ENCODE measurements around the gene ELL2. TPM values are rescaled to one million over a fixed set of nuclear protein-coding genes. Genes with fewer than 3 reads are reported as not detected.

The ELL2 gene
- total and polyA plus RNA-seq, 2 of the 13 experiments (the other 11 are each of a cell fraction or from before 2014, with no cell fraction given), result 78.9 to 97.1 TPM

- Histone ChIP-seq H3K79me2 (ENCODE audit: insufficient read depth, low read length) (no peaks in the 10 kb centered on the region), H3K4me3 (replicated peaks in 1 of 3; ENCODE audit: insufficient read depth in 1 of 3, low read depth in 2 of 3, low read length in 3 of 3) (no peak overlapping the region), H3K9me3 (ENCODE audit: low read length) (no peaks in the 10 kb centered on the region), H3K4me1 (ENCODE audit: insufficient read depth, low read length) (peaks cover 49% of the 10 kb centered on the region), H3K27me3 (ENCODE audit: control insufficient read depth in 1 of 2, insufficient read depth in 2 of 2, low read length in 2 of 2) (no peaks in the 10 kb centered on the region), H3K4me2 (ENCODE audit: low read depth, low read length) (no peak overlapping the region), H4K20me1 (ENCODE audit: insufficient read depth, low read length) (no peaks in the 10 kb centered on the region), H3K9ac (ENCODE audit: insufficient read depth, low read depth, low read length) (no peak overlapping the region), H3K36me3 (replicated peaks in 1 of 2; ENCODE audit: control insufficient read depth in 1 of 2, insufficient read depth in 2 of 2, low read length in 2 of 2) (peaks cover 15 to 72% of the 10 kb centered on the region in 2 experiments), H3K27ac (ENCODE audit: extremely low read length, insufficient read depth, low read length) (no peak overlapping the region), H2AFZ (ENCODE audit: low read length) (no peak overlapping the region)
- CTCF ChIA-PET (ENCODE audit: low intra/inter-chr PET ratio, low total read pairs), result no interaction called here
- DNase-seq (ENCODE audit: low spot score) (no peak), FAIRE-seq (no peak), ATAC-seq (no peak)
- 100% methylated on average over 2 of the region's 2 CpGs for whole genome bisulfite sequencing (ENCODE audit: low lambda C conversion rate)
- POLR2A ChIA-PET, result interaction anchor here (0.6 kb wide), 1 partner anchor 12 kb away, joined by 3 read pairs; no protein-coding TSS in a partner anchor
- in situ Hi-C loops (cut with HindIII; ENCODE audit: extremely low pct_ligation_motif_present, low pct_unique_long_range_greater_than_20kb) (no loop called here), intact Hi-C loops (cut with micrococcal nuclease; ENCODE audit: unreplicated experiment) (loop anchor here (10.0 kb wide), 1 partner anchor 443 kb away; no protein-coding TSS in a partner anchor)
- TF ChIP-seq AGO2 (optimal IDR thresholded peaks at IDR 0.05; ENCODE audit: low read depth, low read length) (peak; percentile 85), ZNF83 (CRISPR knock-in tag; IDR thresholded peaks at IDR 0.05; ENCODE audit: borderline replicate concordance) (no peak), ZSCAN20 (CRISPR knock-in tag; IDR thresholded peaks at IDR 0.05; ENCODE audit: borderline replicate concordance) (no peak), DPF2 (CRISPR knock-in tag; IDR thresholded peaks at IDR 0.05; ENCODE audit: borderline replicate concordance, low read depth) (no peak), FOSL1 (CRISPR knock-in tag; IDR thresholded peaks at IDR 0.05; ENCODE audit: borderline replicate concordance) (no peak), ZNF792 (CRISPR knock-in tag; IDR thresholded peaks at IDR 0.05) (no peak), RBM22 (optimal IDR thresholded peaks at IDR 0.05; ENCODE audit: low read length) (peak; percentile 90), ZBTB42 (CRISPR knock-in tag; IDR thresholded peaks at IDR 0.05) (no peak)
- BruUV-seq (replicated peaks), result no TSS peak
Measured at GRCh38 chr5:95891499-95891898, 70.2 kb downstream of the ELL2 start.

- intact Hi-C loops (cut with micrococcal nuclease; ENCODE audit: unreplicated experiment), result loop anchor here (2.0 kb wide), 1 partner anchor 30 kb away; no protein-coding TSS in a partner anchor
- ChIA-PET POLR2A (interaction anchor here (1.6 kb wide), 1 partner anchor 10 kb away, joined by 17 read pairs; no protein-coding TSS in a partner anchor), CTCF (ENCODE audit: low intra/inter-chr PET ratio, low total read pairs) (no interaction called here)
- H3K36me3 ChIP-seq (replicated peaks in 1 of 2; ENCODE audit: control insufficient read depth in 1 of 2, insufficient read depth in 2 of 2, low read length in 2 of 2), result peaks cover 9 to 53% of the 10 kb centered on the region in 2 experiments
- BruUV-seq (replicated peaks), result no TSS peak
- TF ChIP-seq ZMAT5 (CRISPR knock-in tag; IDR thresholded peaks at IDR 0.05; ENCODE audit: borderline replicate concordance, low read depth), result no peak
- TF ChIP-seq RBM22 (optimal IDR thresholded peaks at IDR 0.05; ENCODE audit: low read length), result peak; percentile 52
- no peaks in the 10 kb centered on the region for H3K27me3 ChIP-seq (ENCODE audit: control insufficient read depth in 1 of 2, insufficient read depth in 2 of 2, low read length in 2 of 2)
- peaks cover 68% of the 10 kb centered on the region for H3K4me1 ChIP-seq (ENCODE audit: insufficient read depth, low read length)
- H4K20me1 ChIP-seq (ENCODE audit: insufficient read depth, low read length), result no peaks in the 10 kb centered on the region
- FAIRE-seq (no peak), DNase-seq (ENCODE audit: low spot score) (no peak), ATAC-seq (no peak)
- H3K9ac ChIP-seq (ENCODE audit: insufficient read depth, low read depth, low read length), result no peak overlapping the region
- no peaks in the 10 kb centered on the region for H3K79me2 ChIP-seq (ENCODE audit: insufficient read depth, low read length)
- no peak overlapping the region for H3K4me3 ChIP-seq (replicated peaks in 1 of 3; ENCODE audit: insufficient read depth in 1 of 3, low read depth in 2 of 3, low read length in 3 of 3)
- no peak overlapping the region for H3K27ac ChIP-seq (ENCODE audit: extremely low read length, insufficient read depth, low read length)
- H3K4me2 ChIP-seq (ENCODE audit: low read depth, low read length), result no peak overlapping the region
- H2AFZ ChIP-seq (ENCODE audit: low read length), result no peak overlapping the region
- 81% methylated on average over 1 of the region's 1 CpG for WGBS (ENCODE audit: low lambda C conversion rate)
- in situ Hi-C loops (cut with HindIII; ENCODE audit: extremely low pct_ligation_motif_present, low pct_unique_long_range_greater_than_20kb), result no loop called here
- H3K9me3 ChIP-seq (ENCODE audit: low read length), result no peaks in the 10 kb centered on the region
Measured at GRCh38 chr5:95889076-95889475, 72.6 kb downstream of the ELL2 start.

All from HepG2 (cell line).